Measurements from ENCODE around the gene CXXC5. TPM values are rescaled to one million over a fixed set of nuclear protein-coding genes. Genes with fewer than 3 reads are reported as not detected.
"Not testable (repeated sequence)": the region's sequence is repeated elsewhere in the genome, so short reads cannot be mapped to it uniquely, and the experiment has no call there.

Gene CXXC5
- total RNA-seq, 1 experiment from 2014 or later, result 85.0 TPM

DNA sequence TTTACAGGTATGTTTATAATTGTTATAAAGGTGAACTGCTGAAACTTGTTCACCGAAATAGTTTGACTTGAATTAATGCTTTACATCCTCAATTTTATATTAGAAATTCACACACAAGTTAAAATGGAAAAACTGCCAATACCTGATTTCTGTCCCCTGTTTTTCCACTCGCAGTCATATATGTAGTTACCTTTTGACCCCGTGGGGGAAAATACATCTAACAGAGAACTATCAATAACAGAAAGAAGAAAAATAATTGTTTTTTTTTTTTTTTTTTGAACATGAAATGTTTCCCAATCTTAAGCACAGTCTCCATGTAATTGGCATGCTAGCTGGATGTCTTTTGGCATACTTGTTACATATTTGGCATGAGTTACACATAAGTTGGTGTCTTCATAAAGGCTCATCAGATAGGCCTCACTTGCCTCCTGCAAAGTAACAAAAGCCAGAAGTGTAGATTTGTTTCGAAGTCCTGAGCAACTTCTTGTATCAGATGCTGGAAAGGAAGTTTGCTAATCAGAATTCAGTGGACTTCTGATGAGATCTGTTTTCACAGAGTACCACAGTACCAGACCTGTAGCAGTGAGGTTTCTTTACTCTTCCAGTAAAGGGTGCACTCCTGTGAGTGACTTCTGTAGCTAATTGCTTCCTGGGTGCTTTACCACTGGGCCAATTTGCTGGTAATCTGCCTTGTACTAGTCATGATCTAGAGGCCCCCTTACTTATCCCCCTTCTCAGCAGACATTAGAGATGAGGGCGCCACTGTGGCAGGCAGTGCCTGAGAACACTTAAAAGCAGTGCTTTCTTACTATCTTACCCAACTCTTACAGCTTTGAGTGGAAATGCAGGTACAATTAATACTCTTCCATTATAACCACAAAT is 36.2 kb upstream of the CXXC5 start:
- Histone ChIP-seq H3K36me3 (ENCODE audit: control insufficient read depth, insufficient read depth, low read length) (peaks cover 13% of the 10 kb centered on the region; the same call in 1 of the 2 replicates), H3K27ac (ENCODE audit: low read length) (no peak overlapping the region), H3K4me3 (ENCODE audit: low read depth in 2 of 2, low read length in 2 of 2) (no peak overlapping the region), H3K27me3 (ENCODE audit: control insufficient read depth, insufficient read depth, low read length) (no peaks in the 10 kb centered on the region), H3K9me3 (ENCODE audit: control insufficient read depth, insufficient read depth, low read depth, low read length) (no peaks in the 10 kb centered on the region), H3K4me1 (ENCODE audit: control insufficient read depth, insufficient read depth, low read length) (no peaks in the 10 kb centered on the region)
- ATAC-seq (no peak), DNase-seq (ENCODE audit: low read depth, low spot score) (no peak)
- in situ Hi-C loops (cut with HindIII; ENCODE audit: low pct_unique_long_range_greater_than_20kb, low sequenced_read_pairs) (no loop called here), intact Hi-C loops (cut with micrococcal nuclease; ENCODE audit: unreplicated experiment) (no loop called here)
- POLR2A ChIA-PET, result interaction anchor here (0.7 kb wide), 2 partner anchors 14 to 173 kb away, joined by 7 to 8 read pairs; partner anchors contain the start of gene DNAJC18
- CTCF ChIA-PET, result interaction anchor here (0.6 kb wide), 1 partner anchor 1162 kb away, joined by 3 read pairs; no protein-coding TSS in a partner anchor
- TF ChIP-seq, protein P1, sequence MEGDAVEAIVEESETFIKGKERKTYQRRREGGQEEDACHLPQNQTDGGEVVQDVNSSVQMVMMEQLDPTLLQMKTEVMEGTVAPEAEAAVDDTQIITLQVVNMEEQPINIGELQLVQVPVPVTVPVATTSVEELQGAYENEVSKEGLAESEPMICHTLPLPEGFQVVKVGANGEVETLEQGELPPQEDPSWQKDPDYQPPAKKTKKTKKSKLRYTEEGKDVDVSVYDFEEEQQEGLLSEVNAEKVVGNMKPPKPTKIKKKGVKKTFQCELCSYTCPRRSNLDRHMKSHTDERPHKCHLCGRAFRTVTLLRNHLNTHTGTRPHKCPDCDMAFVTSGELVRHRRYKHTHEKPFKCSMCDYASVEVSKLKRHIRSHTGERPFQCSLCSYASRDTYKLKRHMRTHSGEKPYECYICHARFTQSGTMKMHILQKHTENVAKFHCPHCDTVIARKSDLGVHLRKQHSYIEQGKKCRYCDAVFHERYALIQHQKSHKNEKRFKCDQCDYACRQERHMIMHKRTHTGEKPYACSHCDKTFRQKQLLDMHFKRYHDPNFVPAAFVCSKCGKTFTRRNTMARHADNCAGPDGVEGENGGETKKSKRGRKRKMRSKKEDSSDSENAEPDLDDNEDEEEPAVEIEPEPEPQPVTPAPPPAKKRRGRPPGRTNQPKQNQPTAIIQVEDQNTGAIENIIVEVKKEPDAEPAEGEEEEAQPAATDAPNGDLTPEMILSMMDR (IDR thresholded peaks at IDR 0.05), result no peak
- no peak for TF ChIP-seq TCF7L2 (IDR thresholded peaks at IDR 0.05; ENCODE audit: low read depth, low read length)
- TF ChIP-seq, protein P2, sequence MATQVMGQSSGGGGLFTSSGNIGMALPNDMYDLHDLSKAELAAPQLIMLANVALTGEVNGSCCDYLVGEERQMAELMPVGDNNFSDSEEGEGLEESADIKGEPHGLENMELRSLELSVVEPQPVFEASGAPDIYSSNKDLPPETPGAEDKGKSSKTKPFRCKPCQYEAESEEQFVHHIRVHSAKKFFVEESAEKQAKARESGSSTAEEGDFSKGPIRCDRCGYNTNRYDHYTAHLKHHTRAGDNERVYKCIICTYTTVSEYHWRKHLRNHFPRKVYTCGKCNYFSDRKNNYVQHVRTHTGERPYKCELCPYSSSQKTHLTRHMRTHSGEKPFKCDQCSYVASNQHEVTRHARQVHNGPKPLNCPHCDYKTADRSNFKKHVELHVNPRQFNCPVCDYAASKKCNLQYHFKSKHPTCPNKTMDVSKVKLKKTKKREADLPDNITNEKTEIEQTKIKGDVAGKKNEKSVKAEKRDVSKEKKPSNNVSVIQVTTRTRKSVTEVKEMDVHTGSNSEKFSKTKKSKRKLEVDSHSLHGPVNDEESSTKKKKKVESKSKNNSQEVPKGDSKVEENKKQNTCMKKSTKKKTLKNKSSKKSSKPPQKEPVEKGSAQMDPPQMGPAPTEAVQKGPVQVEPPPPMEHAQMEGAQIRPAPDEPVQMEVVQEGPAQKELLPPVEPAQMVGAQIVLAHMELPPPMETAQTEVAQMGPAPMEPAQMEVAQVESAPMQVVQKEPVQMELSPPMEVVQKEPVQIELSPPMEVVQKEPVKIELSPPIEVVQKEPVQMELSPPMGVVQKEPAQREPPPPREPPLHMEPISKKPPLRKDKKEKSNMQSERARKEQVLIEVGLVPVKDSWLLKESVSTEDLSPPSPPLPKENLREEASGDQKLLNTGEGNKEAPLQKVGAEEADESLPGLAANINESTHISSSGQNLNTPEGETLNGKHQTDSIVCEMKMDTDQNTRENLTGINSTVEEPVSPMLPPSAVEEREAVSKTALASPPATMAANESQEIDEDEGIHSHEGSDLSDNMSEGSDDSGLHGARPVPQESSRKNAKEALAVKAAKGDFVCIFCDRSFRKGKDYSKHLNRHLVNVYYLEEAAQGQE (IDR thresholded peaks at IDR 0.05; ENCODE audit: insufficient read depth in 1 of 2, low read depth in 2 of 2, low read length in 1 of 2), result no peak
- TF ChIP-seq POLR2AphosphoS5 (IDR thresholded peaks at IDR 0.05; ENCODE audit: low read depth, low read length), result no peak
- TF ChIP-seq SIN3A (IDR thresholded peaks at IDR 0.05; ENCODE audit: borderline replicate concordance, insufficient read depth, low read depth, low read length), result no peak
- no TSS peak for BruUV-seq (replicated peaks)

DNA sequence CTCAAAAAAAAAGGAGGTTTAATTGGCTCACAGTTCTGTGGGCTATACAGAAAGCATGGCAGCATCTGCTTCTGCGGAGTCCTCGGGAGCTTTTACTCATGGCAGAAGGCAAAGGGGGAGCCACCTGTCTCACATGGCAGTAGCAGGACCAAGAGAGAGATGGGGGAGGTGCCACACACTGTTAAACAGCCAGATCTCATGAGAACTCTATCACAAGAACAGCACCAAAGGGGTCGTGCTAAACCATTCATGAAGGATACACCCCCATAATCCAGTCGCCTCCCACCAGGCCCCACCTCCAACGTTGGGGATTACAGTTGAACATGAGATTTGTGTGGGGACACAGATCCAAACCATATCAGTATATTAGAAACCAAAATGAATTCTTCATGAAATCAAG is 28.3 kb upstream of the CXXC5 start:
- intact Hi-C loops (cut with micrococcal nuclease; ENCODE audit: unreplicated experiment) (no loop called here), in situ Hi-C loops (cut with HindIII; ENCODE audit: low pct_unique_long_range_greater_than_20kb, low sequenced_read_pairs) (no loop called here)
- ATAC-seq (no peak), DNase-seq (ENCODE audit: low read depth, low spot score) (no peak)
- Histone ChIP-seq H3K36me3 (ENCODE audit: control insufficient read depth, insufficient read depth, low read length) (peaks cover 22% of the 10 kb centered on the region), H3K27ac (ENCODE audit: low read length) (no peak overlapping the region), H3K9me3 (ENCODE audit: control insufficient read depth, insufficient read depth, low read depth, low read length) (no peaks in the 10 kb centered on the region), H3K4me1 (ENCODE audit: control insufficient read depth, insufficient read depth, low read length) (no peaks in the 10 kb centered on the region), H3K4me3 (ENCODE audit: low read depth in 2 of 2, low read length in 2 of 2) (no peak overlapping the region), H3K27me3 (ENCODE audit: control insufficient read depth, insufficient read depth, low read length) (no peaks in the 10 kb centered on the region)
- CTCF ChIA-PET, result no interaction called here
- BruUV-seq (replicated peaks), result no TSS peak
- POLR2A ChIA-PET, result no interaction called here
- TF ChIP-seq SIN3A (IDR thresholded peaks at IDR 0.05; ENCODE audit: borderline replicate concordance, insufficient read depth, low read depth, low read length) (no peak), TCF7L2 (IDR thresholded peaks at IDR 0.05; ENCODE audit: low read depth, low read length) (no peak), POLR2AphosphoS5 (IDR thresholded peaks at IDR 0.05; ENCODE audit: low read depth, low read length) (no peak)
- TF ChIP-seq, protein P1 (IDR thresholded peaks at IDR 0.05), result no peak
- TF ChIP-seq, protein P2 (IDR thresholded peaks at IDR 0.05; ENCODE audit: insufficient read depth in 1 of 2, low read depth in 2 of 2, low read length in 1 of 2), result no peak

DNA sequence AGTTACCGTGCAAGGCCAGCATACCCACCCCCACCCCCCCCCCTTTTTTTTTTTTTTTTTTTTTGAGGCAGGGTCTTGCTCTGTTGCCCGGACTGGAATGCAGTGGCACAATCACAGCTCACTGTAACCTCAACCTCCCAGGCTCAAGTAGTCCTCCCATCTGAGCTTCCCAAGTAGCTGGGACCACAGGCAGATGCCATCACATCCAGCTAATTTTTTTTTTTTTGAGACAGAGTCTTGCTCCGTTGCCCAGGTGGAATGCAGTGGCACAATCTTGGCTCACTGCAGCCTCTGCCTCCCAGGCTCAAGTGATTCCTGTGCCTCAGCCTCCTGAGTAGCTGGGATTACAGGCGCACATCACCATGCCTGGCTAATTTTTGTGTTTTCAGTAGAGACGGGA is 22.8 kb upstream of the CXXC5 start:
- H3K27me3 ChIP-seq (ENCODE audit: control insufficient read depth, insufficient read depth, low read length); in situ Hi-C loops (cut with HindIII; ENCODE audit: low pct_unique_long_range_greater_than_20kb, low sequenced_read_pairs); H3K27ac ChIP-seq (ENCODE audit: low read length): not testable (repeated sequence)

More for the DNA sequence above, 22.8 kb upstream of the CXXC5 start:
- H3K4me1 ChIP-seq (ENCODE audit: control insufficient read depth, insufficient read depth, low read length); intact Hi-C loops (cut with micrococcal nuclease; ENCODE audit: unreplicated experiment); BruUV-seq (replicated peaks); H3K4me3 ChIP-seq (ENCODE audit: low read depth in 2 of 2, low read length in 2 of 2); DNase-seq (ENCODE audit: low read depth, low spot score); POLR2A ChIA-PET; ATAC-seq; H3K9me3 ChIP-seq (ENCODE audit: control insufficient read depth, insufficient read depth, low read depth, low read length): not testable (repeated sequence)
- CTCF ChIA-PET, result interaction anchor here (0.7 kb wide), 1 partner anchor 127 kb away, joined by 3 read pairs; no protein-coding TSS in a partner anchor
- peaks cover 30% of the 10 kb centered on the region; the same call in 1 of the 2 replicates for H3K36me3 ChIP-seq (ENCODE audit: control insufficient read depth, insufficient read depth, low read length)

Measured in Panc1 (cell line).